IPS DF 6.9 (cell line): ENCODE data around the gene FAM131B.

ENCODE experiments used
- DNase-seq: peaks from one replicate; pipeline ENCODE4 v3.0.0-alpha.2; 2013; ENCODE audit warnings: low read depth, low spot score
- H3K27ac ChIP-seq: one replicate; pipeline ENCODE4 v1.5.1; 2013; ENCODE audit warnings: low read length, control low read depth
- H3K27me3 ChIP-seq: 2 replicates; pipeline ENCODE4 v1.6.1; 2013; ENCODE audit warnings: mild to moderate bottlenecking, low read length; ENCODE audit not compliant: control insufficient read depth, insufficient read depth
- H3K36me3 ChIP-seq: 2 replicates; pipeline ENCODE4 v1.6.1; 2013; ENCODE audit warnings: low read length; ENCODE audit not compliant: control insufficient read depth, insufficient read depth
- H3K4me1 ChIP-seq: 2 replicates; pipeline ENCODE4 v1.6.1; 2013; ENCODE audit warnings: low read length; ENCODE audit not compliant: control insufficient read depth, insufficient read depth
- H3K4me3 ChIP-seq: 2 replicates; pipeline ENCODE4 v1.5.1; 2013; ENCODE audit warnings: mild to moderate bottlenecking, low read length
- H3K9me3 ChIP-seq: 2 replicates; pipeline ENCODE4 v1.6.1; 2013; ENCODE audit warnings: low read length, inconsistent platforms; ENCODE audit not compliant: control insufficient read depth, insufficient read depth
- WGBS: extraction: QIAGEN DNeasy Blood & Tissue Kit; methylation state at CpG from one replicate; pipeline ENCODE4 v1.1.7; 2013; ENCODE audit warnings: mixed read lengths, missing lambda C conversion rate; ENCODE audit not compliant: insufficient read length, insufficient coverage; 5-methylcytosine and 5-hydroxymethylcytosine counted together

Gene FAM131B

DNA sequence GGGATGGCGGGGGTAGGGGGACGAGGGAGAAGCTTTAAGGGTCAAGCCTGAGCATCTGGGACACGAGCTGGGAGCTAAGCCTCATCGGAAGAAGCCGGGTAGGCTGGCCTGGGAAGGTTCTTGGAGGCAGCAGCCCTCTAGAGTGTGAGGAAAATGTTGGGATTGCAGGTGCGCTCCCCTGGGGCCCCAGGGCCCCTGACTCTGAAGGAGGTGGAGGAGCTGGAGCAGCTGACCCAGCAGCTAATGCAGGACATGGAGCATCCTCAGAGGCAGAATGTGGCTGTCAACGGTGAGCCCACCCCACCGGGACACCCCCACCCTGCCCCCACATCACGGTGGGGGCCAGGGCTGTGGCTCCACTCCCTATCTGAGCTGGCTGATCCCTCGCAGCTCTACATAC, 25.5 kb upstream of the FAM131B start:
- DNase-seq: no peak

DNA sequence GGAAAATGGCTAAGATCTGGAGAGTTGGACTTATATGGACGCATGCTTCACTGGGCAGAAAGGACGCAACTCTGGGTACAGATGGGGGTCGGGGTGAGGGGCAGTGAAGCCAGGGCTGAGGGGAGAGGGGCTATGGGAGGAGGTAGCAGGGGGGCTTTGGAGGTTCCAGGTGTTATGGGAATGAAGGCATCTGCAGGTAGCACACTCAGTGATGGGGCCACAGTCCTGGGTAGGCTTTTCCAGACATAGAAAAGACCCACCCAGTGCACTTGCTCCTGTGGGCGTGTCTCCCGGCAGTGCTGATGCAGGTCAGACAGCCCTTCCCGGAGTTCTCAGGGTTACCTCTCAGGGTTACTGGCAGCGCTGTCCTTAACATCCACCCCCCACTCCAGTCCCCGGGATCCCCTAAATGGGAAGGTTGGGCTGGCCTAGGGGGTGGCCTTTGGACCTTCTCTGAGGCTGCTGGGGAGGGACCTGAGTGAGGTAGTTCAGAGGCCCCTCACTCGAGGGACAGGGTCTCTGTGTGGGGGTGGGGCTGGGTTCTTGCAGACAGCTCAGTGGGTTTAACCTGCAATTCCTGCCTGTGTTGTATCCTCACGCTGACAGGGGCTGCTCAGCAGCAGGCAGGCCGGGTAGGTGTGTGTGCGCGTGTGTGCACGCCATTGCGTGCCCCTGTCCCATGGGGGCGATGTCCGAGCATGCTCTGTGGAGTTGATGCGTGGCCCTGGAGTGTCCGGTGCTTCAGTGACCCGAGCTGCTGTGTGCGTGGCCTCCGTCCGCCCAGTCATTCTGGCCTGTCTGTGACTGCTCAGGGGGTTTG, 24.9 kb upstream of the FAM131B start:
- no CpG with 5 or more reads among the region's 23 CpGs for WGBS
- peaks cover 56% of the 10 kb centered on the region for H3K36me3 ChIP-seq
- peaks cover 4% of the 10 kb centered on the region for H3K4me1 ChIP-seq
- H3K4me3 ChIP-seq: no peak overlapping the region
- H3K27me3 ChIP-seq: no peaks in the 10 kb centered on the region
- no peak overlapping the region for H3K27ac ChIP-seq
- no peak for DNase-seq
- H3K9me3 ChIP-seq: no peaks in the 10 kb centered on the region

More for the DNA sequence above, 25.5 kb upstream of the FAM131B start:
- H3K9me3 ChIP-seq: no peaks in the 10 kb centered on the region
- no CpG with 5 or more reads among the region's 10 CpGs for WGBS
- peaks cover 59% of the 10 kb centered on the region for H3K36me3 ChIP-seq
- H3K4me1 ChIP-seq: peaks cover 3% of the 10 kb centered on the region; the same call in 1 of the 2 replicates
- no peak overlapping the region for H3K4me3 ChIP-seq
- no peaks in the 10 kb centered on the region for H3K27me3 ChIP-seq
- H3K27ac ChIP-seq: no peak overlapping the region

DNA sequence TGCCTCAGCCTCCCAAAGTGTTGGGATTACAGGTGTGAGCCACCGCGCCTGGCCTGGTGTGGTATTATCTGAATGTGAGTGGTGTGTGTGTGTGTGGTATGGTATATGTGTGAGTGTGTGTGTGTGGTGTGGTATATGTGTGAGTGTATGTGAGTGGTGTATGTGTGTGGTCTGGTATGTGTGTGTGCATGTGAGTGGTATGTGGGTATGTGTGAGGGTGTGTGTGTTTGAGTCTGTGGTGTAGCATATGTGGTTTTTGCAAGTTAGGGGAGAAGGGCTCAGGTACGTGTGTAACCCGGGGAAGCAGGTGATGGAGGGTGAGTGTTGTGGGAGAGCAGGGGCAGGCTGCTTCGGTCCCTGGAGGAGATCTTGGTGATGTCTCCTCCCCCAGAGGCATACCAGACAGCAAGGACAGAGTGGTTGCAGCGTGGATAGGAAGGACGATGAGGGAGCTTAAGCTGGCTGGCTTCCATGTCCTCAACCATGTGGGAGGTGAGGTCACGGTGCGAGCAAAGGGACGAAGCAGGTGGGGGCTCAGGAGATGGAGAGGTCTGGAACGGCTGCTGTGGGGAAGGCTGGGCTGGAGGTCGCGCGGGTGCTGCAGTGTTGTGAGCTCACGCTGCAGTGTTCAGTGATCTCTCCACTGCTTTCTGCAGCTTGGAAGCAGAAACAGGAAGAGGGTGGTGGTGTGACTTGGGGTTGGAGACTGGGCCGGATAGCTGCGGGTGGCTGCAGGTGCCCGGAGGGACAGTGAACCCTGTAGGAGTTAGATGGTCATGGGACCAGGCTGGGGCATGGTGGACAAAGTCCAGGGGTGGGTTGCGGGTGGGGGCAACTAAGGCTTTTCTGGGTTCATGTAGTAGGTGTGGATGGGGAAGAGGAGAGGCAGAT, 23.6 kb upstream of the FAM131B start:
- DNase-seq: no peak
- WGBS: no CpG with 5 or more reads among the region's 19 CpGs
- no peaks in the 10 kb centered on the region for H3K27me3 ChIP-seq
- H3K27ac ChIP-seq: no peak overlapping the region
- no peaks in the 10 kb centered on the region for H3K9me3 ChIP-seq
- no peak overlapping the region for H3K4me3 ChIP-seq
- H3K36me3 ChIP-seq: peaks cover 48% of the 10 kb centered on the region
- peaks cover 4% of the 10 kb centered on the region for H3K4me1 ChIP-seq

DNA sequence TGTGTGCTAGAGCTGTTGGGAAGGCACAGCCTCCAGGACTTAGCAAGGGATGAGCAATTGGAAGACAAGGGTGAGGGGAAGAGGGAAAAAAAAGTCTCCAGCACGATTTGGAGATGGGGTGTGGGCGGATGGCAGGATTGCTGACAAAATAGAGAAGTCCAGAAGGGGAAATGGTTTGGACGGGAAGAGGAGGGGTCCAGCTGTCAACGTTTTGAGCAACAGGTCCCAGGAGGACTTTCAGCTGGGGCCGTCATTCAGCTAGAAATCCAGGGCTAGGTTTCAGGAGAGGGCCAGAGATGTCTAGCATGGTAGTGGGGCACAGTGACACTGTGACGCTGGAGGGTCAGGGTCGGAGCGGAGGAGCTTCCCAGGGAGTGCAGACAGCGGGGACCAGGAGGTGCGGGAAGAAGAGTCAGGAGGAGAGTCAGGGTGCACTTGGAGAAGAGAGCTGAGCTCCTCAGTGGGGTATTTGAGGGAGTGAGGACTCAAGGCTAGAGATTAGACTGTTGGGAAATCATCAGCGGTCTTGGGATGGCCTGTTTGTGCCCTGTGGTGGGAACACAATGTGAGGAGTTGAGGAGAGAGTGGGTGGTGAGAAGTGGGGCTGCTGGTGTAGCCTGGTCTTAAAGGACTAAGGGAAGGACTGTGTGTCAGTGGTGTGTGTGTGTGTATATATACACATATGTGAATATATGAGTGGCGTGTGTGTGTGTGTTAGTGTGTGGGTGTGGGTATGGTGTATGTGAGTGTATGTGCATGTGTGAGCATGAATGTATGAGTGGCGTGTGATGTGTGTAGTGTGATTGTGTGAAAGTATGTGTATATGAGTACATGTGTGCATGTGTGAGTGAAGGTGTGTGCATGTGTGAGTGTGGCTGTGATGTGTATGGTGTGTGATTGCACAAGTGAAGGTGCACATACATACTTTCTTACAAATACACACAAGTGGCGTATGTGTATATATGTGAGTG, 22.4 kb upstream of the FAM131B start:
- Histone ChIP-seq H3K4me1 (peaks cover 4% of the 10 kb centered on the region), H3K27ac (no peak overlapping the region), H3K9me3 (no peaks in the 10 kb centered on the region), H3K36me3 (peaks cover 40% of the 10 kb centered on the region), H3K27me3 (no peaks in the 10 kb centered on the region), H3K4me3 (no peak overlapping the region)
- DNase-seq: no peak
- 100% methylated on average over 4 of the region's 14 CpGs for WGBS

DNA sequence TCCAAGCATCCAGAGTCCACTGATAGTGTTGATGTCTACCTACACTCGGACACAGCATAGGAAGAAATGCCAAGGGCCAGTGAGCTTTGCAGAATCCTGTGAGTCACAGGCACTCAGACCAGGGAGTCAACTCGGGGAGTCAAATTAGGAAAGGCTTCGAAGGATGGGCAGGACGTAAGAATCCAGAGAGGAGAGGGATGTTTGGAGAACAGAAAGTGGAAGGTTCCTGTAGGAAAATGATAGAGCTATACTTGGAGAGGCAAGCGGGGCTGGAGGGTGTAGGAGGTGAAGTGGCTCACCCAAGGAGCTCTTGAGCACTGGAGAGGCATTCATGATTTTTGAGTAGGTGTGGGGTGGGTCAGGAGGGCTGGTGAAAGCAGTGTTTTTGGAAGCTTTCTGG, 21.6 kb upstream of the FAM131B start:
- Histone ChIP-seq H3K9me3 (no peaks in the 10 kb centered on the region), H3K27me3 (no peaks in the 10 kb centered on the region), H3K36me3 (peaks cover 32% of the 10 kb centered on the region), H3K4me3 (no peak overlapping the region), H3K4me1 (peaks cover 4% of the 10 kb centered on the region), H3K27ac (no peak overlapping the region)
- WGBS: no CpG with 5 or more reads among the region's 5 CpGs
- no peak for DNase-seq

DNA sequence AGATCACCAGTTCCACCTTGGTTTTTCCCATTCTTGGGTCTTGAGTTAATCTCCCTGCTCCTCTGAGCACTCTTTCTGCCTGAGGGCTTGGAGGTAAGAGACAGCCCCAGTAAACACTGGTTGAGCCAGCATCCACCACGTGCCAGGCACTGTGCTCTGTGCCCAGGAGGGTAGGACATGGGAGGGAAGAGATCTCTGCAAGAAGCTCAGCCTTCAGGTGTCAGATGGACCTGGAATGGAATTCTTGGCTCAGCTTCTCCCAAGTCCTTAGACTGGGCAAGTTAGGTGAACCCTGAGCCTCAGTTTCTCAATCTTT, 21.1 kb upstream of the FAM131B start:
- Histone ChIP-seq H3K9me3 (no peaks in the 10 kb centered on the region), H3K36me3 (peaks cover 27% of the 10 kb centered on the region), H3K4me3 (no peak overlapping the region), H3K27ac (no peak overlapping the region), H3K4me1 (peaks cover 4% of the 10 kb centered on the region), H3K27me3 (no peaks in the 10 kb centered on the region)
- no CpG with 5 or more reads among the region's 1 CpG for WGBS
- no peak for DNase-seq

DNA sequence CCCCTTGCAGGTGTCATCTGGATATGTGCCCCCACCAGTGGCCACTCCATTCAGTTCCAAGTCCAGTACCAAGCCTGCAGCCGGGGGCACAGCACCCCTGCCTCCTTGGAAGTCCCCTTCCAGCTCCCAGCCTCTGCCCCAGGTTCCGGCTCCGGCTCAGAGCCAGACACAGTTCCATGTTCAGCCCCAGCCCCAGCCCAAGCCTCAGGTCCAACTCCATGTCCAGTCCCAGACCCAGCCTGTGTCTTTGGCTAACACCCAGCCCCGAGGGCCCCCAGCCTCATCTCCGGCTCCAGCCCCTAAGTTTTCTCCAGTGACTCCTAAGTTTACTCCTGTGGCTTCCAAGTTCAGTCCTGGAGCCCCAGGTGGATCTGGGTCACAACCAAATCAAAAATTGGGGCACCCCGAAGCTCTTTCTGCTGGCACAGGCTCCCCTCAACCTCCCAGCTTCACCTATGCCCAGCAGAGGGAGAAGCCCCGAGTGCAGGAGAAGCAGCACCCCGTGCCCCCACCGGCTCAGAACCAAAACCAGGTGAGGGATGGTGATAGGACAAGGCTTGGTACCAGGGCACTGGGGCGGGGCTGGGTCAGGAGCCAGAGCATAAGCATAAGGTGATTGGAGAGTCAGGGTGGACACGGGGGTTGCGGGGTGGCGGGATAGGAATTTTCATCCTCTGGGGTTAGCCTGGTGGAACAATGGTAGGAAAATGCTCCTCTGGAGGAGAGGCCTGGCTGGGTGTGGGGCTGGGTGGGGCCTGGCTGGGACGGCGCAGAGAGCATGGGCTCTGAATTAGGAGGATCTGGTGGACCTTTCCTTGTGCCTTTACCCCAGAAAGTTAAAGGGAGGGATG, 20.5 kb upstream of the FAM131B start:
- no peak overlapping the region; the same call in 1 of the 2 replicates for H3K4me3 ChIP-seq
- no CpG with 5 or more reads among the region's 15 CpGs for WGBS
- peaks cover 4% of the 10 kb centered on the region for H3K4me1 ChIP-seq
- H3K36me3 ChIP-seq: peaks cover 23% of the 10 kb centered on the region; the same call in 1 of the 2 replicates
- H3K27ac ChIP-seq: no peak overlapping the region
- DNase-seq: no peak
- H3K9me3 ChIP-seq: no peaks in the 10 kb centered on the region
- no peaks in the 10 kb centered on the region for H3K27me3 ChIP-seq

DNA sequence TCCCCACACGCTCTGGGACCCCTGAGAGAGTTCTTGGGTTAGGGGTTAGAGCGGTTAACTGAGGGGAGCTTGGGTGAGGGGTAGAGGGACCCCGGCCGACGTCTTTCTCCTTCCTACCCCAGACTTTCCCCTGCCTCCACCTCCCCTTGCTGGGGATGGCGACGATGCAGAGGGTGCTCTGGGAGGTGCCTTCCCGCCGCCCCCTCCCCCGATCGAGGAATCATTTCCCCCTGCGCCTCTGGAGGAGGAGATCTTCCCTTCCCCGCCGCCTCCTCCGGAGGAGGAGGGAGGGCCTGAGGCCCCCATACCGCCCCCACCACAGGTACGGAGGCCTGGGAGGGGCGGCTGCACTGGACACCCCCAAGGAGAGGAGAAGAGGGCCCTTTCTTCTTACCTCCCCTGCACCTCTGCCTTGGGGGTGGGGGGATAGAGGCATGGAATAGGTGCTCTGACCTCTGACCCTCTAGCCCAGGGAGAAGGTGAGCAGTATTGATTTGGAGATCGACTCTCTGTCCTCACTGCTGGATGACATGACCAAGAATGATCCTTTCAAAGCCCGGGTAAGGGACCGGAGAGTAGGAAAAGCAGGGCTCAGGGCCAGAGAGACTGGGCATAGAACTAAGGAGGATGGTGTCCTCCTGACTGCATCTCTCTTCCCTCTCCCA, 19.7 kb upstream of the FAM131B start:
- WGBS: no CpG with 5 or more reads among the region's 21 CpGs
- H3K9me3 ChIP-seq: no peaks in the 10 kb centered on the region
- H3K4me1 ChIP-seq: peaks cover 4% of the 10 kb centered on the region
- peaks cover 19% of the 10 kb centered on the region; the same call in 1 of the 2 replicates for H3K36me3 ChIP-seq
- no peaks in the 10 kb centered on the region for H3K27me3 ChIP-seq
- no peak overlapping the region for H3K27ac ChIP-seq
- no peak for DNase-seq
- peak overlapping the region; percentile 97 for H3K4me3 ChIP-seq

DNA sequence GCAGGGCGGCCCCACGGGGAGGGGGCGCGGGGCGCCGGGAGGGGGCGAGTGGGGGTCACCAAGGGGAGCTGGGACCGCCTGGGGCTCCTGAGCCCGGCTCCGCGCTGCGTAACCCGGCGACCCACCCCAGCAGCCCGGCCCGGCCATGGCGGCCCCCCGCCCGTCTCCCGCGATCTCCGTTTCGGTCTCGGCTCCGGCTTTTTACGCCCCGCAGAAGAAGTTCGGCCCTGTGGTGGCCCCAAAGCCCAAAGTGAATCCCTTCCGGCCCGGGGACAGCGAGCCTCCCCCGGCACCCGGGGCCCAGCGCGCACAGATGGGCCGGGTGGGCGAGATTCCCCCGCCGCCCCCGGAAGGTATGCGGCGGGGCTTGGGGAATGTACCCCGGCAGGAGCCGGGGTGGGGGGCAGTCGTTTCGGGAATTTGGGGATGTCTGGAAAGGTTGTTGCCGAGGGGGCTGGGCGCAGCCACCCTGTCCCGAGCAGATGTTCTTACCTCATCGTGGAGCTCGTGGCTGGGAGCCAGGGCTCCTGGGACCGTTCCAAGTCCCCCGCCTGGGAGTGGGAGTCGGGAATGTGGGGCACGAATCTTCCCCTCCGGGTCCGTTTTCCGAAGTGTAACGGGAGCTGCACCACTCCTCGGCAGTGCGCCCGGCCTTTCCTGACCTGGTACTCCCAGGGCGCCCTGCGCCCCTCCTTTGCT, 19.1 kb upstream of the FAM131B start:
- DNase-seq: no peak
- Histone ChIP-seq H3K4me3 (peak overlapping the region; percentile 97), H3K9me3 (no peaks in the 10 kb centered on the region), H3K27me3 (no peaks in the 10 kb centered on the region), H3K27ac (no peak overlapping the region), H3K36me3 (peaks cover 16% of the 10 kb centered on the region; the same call in 1 of the 2 replicates), H3K4me1 (peaks cover 4% of the 10 kb centered on the region)
- no CpG with 5 or more reads among the region's 64 CpGs for WGBS
